ENCODE results near the gene BCR.

Gene BCR

DNA sequence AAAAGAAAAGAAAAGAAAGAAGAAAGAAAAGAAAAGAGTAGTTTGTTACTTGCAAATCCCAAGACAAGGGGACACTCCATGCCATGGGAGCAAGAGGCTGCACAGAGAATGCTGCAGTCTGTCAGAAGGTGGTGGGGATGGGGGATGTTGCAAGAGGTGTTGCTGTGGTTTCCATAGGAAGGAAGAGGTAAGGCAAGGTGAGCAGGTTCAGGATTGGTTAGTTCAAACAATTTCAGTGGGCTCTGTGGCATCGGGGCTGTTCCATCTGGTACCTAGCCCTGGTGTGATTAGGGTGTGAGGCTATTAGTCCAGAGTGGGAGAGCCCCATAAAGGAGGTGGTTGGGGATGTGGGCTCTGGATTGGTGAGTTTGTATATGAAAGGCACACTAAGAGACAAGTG is 172.7 kb downstream of the BCR start:
- H3K9me3 ChIP-seq (ENCODE audit: control insufficient read depth, insufficient read depth, low read length) = no peaks in the 10 kb centered on the region
- no peaks in the 10 kb centered on the region for H3K4me1 ChIP-seq (ENCODE audit: control insufficient read depth, low read length)
- no peaks in the 10 kb centered on the region for H3K36me3 ChIP-seq (ENCODE audit: control insufficient read depth, low read length)
- no peak overlapping the region for H3K4me3 ChIP-seq (ENCODE audit: low read length)
- no peak overlapping the region for H3K4me2 ChIP-seq (ENCODE audit: low read length)
- peaks cover 41% of the 10 kb centered on the region for H3K27me3 ChIP-seq (ENCODE audit: control insufficient read depth, low read length)
- TF ChIP-seq, protein P1, sequence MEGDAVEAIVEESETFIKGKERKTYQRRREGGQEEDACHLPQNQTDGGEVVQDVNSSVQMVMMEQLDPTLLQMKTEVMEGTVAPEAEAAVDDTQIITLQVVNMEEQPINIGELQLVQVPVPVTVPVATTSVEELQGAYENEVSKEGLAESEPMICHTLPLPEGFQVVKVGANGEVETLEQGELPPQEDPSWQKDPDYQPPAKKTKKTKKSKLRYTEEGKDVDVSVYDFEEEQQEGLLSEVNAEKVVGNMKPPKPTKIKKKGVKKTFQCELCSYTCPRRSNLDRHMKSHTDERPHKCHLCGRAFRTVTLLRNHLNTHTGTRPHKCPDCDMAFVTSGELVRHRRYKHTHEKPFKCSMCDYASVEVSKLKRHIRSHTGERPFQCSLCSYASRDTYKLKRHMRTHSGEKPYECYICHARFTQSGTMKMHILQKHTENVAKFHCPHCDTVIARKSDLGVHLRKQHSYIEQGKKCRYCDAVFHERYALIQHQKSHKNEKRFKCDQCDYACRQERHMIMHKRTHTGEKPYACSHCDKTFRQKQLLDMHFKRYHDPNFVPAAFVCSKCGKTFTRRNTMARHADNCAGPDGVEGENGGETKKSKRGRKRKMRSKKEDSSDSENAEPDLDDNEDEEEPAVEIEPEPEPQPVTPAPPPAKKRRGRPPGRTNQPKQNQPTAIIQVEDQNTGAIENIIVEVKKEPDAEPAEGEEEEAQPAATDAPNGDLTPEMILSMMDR (IDR thresholded peaks at IDR 0.05; ENCODE audit: low read depth, low read length, poor library complexity, severe bottlenecking) = no peak
- no peak for TF ChIP-seq EZH2phosphoT487 (IDR thresholded peaks at IDR 0.05; ENCODE audit: borderline replicate concordance, low read length)
- H4K20me1 ChIP-seq (ENCODE audit: control insufficient read depth, insufficient read depth, low read depth, low read length) = no peaks in the 10 kb centered on the region
- no peak overlapping the region for H3K27ac ChIP-seq (ENCODE audit: low read depth, low read length)
- no peaks in the 10 kb centered on the region for H3K9me2 ChIP-seq (replicated peaks; ENCODE audit: control insufficient read depth, low read length)
- H3K79me2 ChIP-seq (ENCODE audit: control insufficient read depth, low read length) = no peaks in the 10 kb centered on the region
- H3F3A ChIP-seq (ENCODE audit: control insufficient read depth, insufficient read depth) = no peaks in the 10 kb centered on the region

GRCh38 chr22:23353696-23354095 is 173.4 kb downstream of the BCR start:
- H3K4me3 ChIP-seq (ENCODE audit: low read length) = no peak overlapping the region
- no peaks in the 10 kb centered on the region for H3K9me2 ChIP-seq (replicated peaks; ENCODE audit: control insufficient read depth, low read length)
- no peaks in the 10 kb centered on the region for H3K36me3 ChIP-seq (ENCODE audit: control insufficient read depth, low read length)
- no peaks in the 10 kb centered on the region for H3F3A ChIP-seq (ENCODE audit: control insufficient read depth, insufficient read depth)
- H3K4me2 ChIP-seq (ENCODE audit: low read length) = no peak overlapping the region
- no peaks in the 10 kb centered on the region for H3K4me1 ChIP-seq (ENCODE audit: control insufficient read depth, low read length)
- no peak overlapping the region for H3K27ac ChIP-seq (ENCODE audit: low read depth, low read length)
- TF ChIP-seq, protein P1 (IDR thresholded peaks at IDR 0.05; ENCODE audit: low read depth, low read length, poor library complexity, severe bottlenecking) = no peak
- TF ChIP-seq EZH2phosphoT487 (IDR thresholded peaks at IDR 0.05; ENCODE audit: borderline replicate concordance, low read length) = no peak
- H3K9me3 ChIP-seq (ENCODE audit: control insufficient read depth, insufficient read depth, low read length) = no peaks in the 10 kb centered on the region
- peaks cover 38% of the 10 kb centered on the region for H3K27me3 ChIP-seq (ENCODE audit: control insufficient read depth, low read length)
- H4K20me1 ChIP-seq (ENCODE audit: control insufficient read depth, insufficient read depth, low read depth, low read length) = no peaks in the 10 kb centered on the region
- no peaks in the 10 kb centered on the region for H3K79me2 ChIP-seq (ENCODE audit: control insufficient read depth, low read length)

GRCh38 chr22:23356094-23356493 is 175.8 kb downstream of the BCR start:
- H3K36me3 ChIP-seq (ENCODE audit: control insufficient read depth, low read length) = no peaks in the 10 kb centered on the region
- peaks cover 31% of the 10 kb centered on the region for H3K27me3 ChIP-seq (ENCODE audit: control insufficient read depth, low read length)
- no peaks in the 10 kb centered on the region for H3K9me3 ChIP-seq (ENCODE audit: control insufficient read depth, insufficient read depth, low read length)
- TF ChIP-seq, protein P1 (IDR thresholded peaks at IDR 0.05; ENCODE audit: low read depth, low read length, poor library complexity, severe bottlenecking) = no peak
- TF ChIP-seq EZH2phosphoT487 (IDR thresholded peaks at IDR 0.05; ENCODE audit: borderline replicate concordance, low read length) = no peak
- H3K4me1 ChIP-seq (ENCODE audit: control insufficient read depth, low read length) = no peaks in the 10 kb centered on the region
- H3F3A ChIP-seq (ENCODE audit: control insufficient read depth, insufficient read depth) = no peaks in the 10 kb centered on the region
- no peaks in the 10 kb centered on the region for H4K20me1 ChIP-seq (ENCODE audit: control insufficient read depth, insufficient read depth, low read depth, low read length)
- no peak overlapping the region for H3K4me3 ChIP-seq (ENCODE audit: low read length)
- no peaks in the 10 kb centered on the region for H3K9me2 ChIP-seq (replicated peaks; ENCODE audit: control insufficient read depth, low read length)
- no peak overlapping the region for H3K4me2 ChIP-seq (ENCODE audit: low read length)
- H3K79me2 ChIP-seq (ENCODE audit: control insufficient read depth, low read length) = no peaks in the 10 kb centered on the region
- no peak overlapping the region for H3K27ac ChIP-seq (ENCODE audit: low read depth, low read length)

DNA sequence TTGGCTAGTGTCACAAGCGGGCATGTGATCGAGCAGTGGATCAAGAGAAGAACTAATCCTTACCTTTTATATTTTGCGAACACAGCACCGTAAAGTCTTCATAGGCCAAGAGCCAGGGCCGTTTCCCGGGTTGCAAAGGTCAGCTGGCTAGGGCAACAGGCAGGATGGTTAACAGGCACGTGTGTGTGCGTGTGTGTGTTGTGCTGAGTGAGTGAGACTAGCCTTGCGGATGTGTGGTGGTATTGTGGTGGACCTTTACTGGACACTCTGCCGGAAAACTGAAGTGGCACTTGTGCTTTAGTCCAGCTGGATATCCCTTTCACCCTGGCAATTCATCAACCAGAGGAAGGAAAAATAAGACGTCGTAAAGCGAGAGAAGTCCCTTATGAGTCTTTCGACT is 176.7 kb downstream of the BCR start:
- H4K20me1 ChIP-seq (ENCODE audit: control insufficient read depth, insufficient read depth, low read depth, low read length) = no peaks in the 10 kb centered on the region
- no peak overlapping the region for H3K4me2 ChIP-seq (ENCODE audit: low read length)
- no peak overlapping the region for H3K4me3 ChIP-seq (ENCODE audit: low read length)
- H3K9me3 ChIP-seq (ENCODE audit: control insufficient read depth, insufficient read depth, low read length) = no peaks in the 10 kb centered on the region
- no peaks in the 10 kb centered on the region for H3K9me2 ChIP-seq (replicated peaks; ENCODE audit: control insufficient read depth, low read length)
- no peaks in the 10 kb centered on the region for H3F3A ChIP-seq (ENCODE audit: control insufficient read depth, insufficient read depth)
- no peaks in the 10 kb centered on the region for H3K4me1 ChIP-seq (ENCODE audit: control insufficient read depth, low read length)
- TF ChIP-seq, protein P1 (IDR thresholded peaks at IDR 0.05; ENCODE audit: low read depth, low read length, poor library complexity, severe bottlenecking) = no peak
- no peak for TF ChIP-seq EZH2phosphoT487 (IDR thresholded peaks at IDR 0.05; ENCODE audit: borderline replicate concordance, low read length)
- no peaks in the 10 kb centered on the region for H3K36me3 ChIP-seq (ENCODE audit: control insufficient read depth, low read length)
- no peaks in the 10 kb centered on the region for H3K79me2 ChIP-seq (ENCODE audit: control insufficient read depth, low read length)
- no peak overlapping the region for H3K27ac ChIP-seq (ENCODE audit: low read depth, low read length)
- H3K27me3 ChIP-seq (ENCODE audit: control insufficient read depth, low read length) = peaks cover 31% of the 10 kb centered on the region

Data from DOHH2 (cell line).